Measurements from ENCODE around the gene UCHL5.

GRCh38 chr1:192977089-192977706 lies 82.0 kb downstream of the UCHL5 start:
- no peak for TF ChIP-seq POLR2A (IDR thresholded peaks at IDR 0.05)
- TF ChIP-seq CTCF (IDR thresholded peaks at IDR 0.05): no peak
